GM18502 (cell line): ENCODE results near the gene OTOP3.
A peak's percentile ranks its signal among the peaks of the same experiment; 100 is the strongest.
"Not testable (repeated sequence)": the region's sequence is repeated elsewhere in the genome, so short reads cannot be mapped to it uniquely, and the experiment has no call there.

Experiments
- ATAC-seq: cut with Tn5 transposase; IDR thresholded peaks from one replicate; pipeline ENCODE4 v1.9.1; 2021; ENCODE audit warnings: mild to moderate bottlenecking; ENCODE audit not compliant: unreplicated experiment, poor library complexity

Gene OTOP3

GRCh38 chr17:74979408-74980146 lies 43.9 kb downstream of the OTOP3 start:
- no peak for ATAC-seq

- ATAC-seq = no peak
Observed at GRCh38 chr17:74981318-74981978, 45.8 kb downstream of the OTOP3 start.

GRCh38 chr17:74981979-74982662 lies 46.4 kb downstream of the OTOP3 start:
- no peak for ATAC-seq

- not testable (repeated sequence) for ATAC-seq
Observed at GRCh38 chr17:74982663-74983313, 47.1 kb downstream of the OTOP3 start.

GRCh38 chr17:74986206-74986576 lies 50.5 kb downstream of the OTOP3 start:
- ATAC-seq = no peak

GRCh38 chr17:74987418-74987908 lies 51.8 kb downstream of the OTOP3 start, which contains the start of gene CDR2L:
Gene CDR2L (plus strand): TSS chr17:74987632. CDS start chr17:74988044, 412 bp downstream.
- ATAC-seq = peak; percentile 93

GRCh38 chr17:74987909-74988711 lies 52.4 kb downstream of the OTOP3 start:
- ATAC-seq = peak; percentile 26

GRCh38 chr17:74990581-74991105 lies 54.9 kb downstream of the OTOP3 start:
- ATAC-seq = no peak

GRCh38 chr17:74992223-74992622 lies 56.5 kb downstream of the OTOP3 start:
- no peak for ATAC-seq

- ATAC-seq = no peak
Observed at GRCh38 chr17:74994440-74994839, 58.7 kb downstream of the OTOP3 start.

GRCh38 chr17:74995847-74996246 lies 60.1 kb downstream of the OTOP3 start:
- ATAC-seq = no peak

GRCh38 chr17:74998783-74999182 lies 63.1 kb downstream of the OTOP3 start:
- ATAC-seq = no peak

GRCh38 chr17:74999523-74999922 lies 63.8 kb downstream of the OTOP3 start:
- no peak for ATAC-seq
